ENCODE data around the gene STIP1. TPM values are rescaled to one million over a fixed set of nuclear protein-coding genes. Genes with fewer than 3 reads are reported as not detected.

The STIP1 gene
- total and polyA plus RNA-seq, 9 of the 15 experiments (the other 6 are each of a cell fraction or from before 2014, with no cell fraction given) = 58.1 to 465 (median 346) TPM

DNA sequence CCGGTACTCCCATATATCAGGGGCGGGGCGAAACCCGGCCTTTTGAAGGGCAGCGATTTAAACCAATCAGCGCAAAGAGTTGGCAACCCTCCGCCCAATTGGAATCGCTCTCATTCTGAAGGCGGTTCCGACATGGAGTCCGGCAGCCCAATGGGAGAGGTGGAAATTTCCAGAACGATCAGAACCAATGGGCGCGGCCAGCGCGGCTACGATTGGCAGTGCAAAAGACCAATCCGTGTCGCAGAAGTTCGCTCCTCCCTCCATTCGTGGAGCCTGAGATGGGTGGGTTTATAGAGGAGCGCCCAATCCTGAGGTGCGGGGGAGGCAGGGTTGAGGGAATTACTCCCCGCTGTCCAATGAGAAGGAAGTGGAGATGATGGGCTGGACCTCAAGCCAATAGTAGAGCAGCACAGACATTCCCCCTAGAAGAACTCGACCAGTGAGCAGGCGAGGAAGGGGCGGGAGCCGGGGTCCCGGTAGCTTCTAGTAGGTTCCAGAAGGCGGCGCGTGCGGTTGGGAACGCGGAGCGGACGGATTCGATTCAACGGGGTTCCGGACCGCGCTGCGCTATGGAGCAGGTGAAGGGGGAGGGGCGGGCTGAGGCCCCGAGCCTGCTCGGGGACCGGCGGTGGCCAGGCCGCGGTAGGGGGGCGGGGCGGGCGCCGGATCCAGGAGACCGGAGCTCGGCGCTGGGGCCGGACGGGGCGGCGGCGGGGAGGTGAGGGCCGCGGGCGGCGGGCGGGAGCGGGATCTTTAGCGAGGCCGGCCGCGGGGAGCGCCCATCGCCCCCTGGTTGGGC lies at the start of gene STIP1 (continued):
- no peak for TF ChIP-seq ZNF212 (CRISPR knock-in tag; IDR thresholded peaks at IDR 0.05)
- no peak for TF ChIP-seq GTF2F1 (IDR thresholded peaks at IDR 0.05; ENCODE audit: low read depth, low read length)
- TF ChIP-seq, protein P1, sequence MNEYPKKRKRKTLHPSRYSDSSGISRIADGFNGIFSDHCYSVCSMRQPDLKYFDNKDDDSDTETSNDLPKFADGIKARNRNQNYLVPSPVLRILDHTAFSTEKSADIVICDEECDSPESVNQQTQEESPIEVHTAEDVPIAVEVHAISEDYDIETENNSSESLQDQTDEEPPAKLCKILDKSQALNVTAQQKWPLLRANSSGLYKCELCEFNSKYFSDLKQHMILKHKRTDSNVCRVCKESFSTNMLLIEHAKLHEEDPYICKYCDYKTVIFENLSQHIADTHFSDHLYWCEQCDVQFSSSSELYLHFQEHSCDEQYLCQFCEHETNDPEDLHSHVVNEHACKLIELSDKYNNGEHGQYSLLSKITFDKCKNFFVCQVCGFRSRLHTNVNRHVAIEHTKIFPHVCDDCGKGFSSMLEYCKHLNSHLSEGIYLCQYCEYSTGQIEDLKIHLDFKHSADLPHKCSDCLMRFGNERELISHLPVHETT (CRISPR knock-in tag; conservative IDR thresholded peaks at IDR 0.05 in 1 of 2, IDR thresholded peaks at IDR 0.05 in 1 of 2) = peak in 1 of 2 experiments; percentile 91; a peak in 2 of 4 replicates
- no peak for TF ChIP-seq ZNF124 (CRISPR knock-in tag; IDR thresholded peaks at IDR 0.05)
- TF ChIP-seq, protein P2, sequence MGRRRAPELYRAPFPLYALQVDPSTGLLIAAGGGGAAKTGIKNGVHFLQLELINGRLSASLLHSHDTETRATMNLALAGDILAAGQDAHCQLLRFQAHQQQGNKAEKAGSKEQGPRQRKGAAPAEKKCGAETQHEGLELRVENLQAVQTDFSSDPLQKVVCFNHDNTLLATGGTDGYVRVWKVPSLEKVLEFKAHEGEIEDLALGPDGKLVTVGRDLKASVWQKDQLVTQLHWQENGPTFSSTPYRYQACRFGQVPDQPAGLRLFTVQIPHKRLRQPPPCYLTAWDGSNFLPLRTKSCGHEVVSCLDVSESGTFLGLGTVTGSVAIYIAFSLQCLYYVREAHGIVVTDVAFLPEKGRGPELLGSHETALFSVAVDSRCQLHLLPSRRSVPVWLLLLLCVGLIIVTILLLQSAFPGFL (CRISPR knock-in tag; IDR thresholded peaks at IDR 0.05) = no peak
- 0 out of 2 replicates have a peak, but pooled peaks have one; percentile 42 for TF ChIP-seq HCFC1 (IDR thresholded peaks at IDR 0.05; ENCODE audit: low read depth, low read length)
- TF ChIP-seq, protein P3, sequence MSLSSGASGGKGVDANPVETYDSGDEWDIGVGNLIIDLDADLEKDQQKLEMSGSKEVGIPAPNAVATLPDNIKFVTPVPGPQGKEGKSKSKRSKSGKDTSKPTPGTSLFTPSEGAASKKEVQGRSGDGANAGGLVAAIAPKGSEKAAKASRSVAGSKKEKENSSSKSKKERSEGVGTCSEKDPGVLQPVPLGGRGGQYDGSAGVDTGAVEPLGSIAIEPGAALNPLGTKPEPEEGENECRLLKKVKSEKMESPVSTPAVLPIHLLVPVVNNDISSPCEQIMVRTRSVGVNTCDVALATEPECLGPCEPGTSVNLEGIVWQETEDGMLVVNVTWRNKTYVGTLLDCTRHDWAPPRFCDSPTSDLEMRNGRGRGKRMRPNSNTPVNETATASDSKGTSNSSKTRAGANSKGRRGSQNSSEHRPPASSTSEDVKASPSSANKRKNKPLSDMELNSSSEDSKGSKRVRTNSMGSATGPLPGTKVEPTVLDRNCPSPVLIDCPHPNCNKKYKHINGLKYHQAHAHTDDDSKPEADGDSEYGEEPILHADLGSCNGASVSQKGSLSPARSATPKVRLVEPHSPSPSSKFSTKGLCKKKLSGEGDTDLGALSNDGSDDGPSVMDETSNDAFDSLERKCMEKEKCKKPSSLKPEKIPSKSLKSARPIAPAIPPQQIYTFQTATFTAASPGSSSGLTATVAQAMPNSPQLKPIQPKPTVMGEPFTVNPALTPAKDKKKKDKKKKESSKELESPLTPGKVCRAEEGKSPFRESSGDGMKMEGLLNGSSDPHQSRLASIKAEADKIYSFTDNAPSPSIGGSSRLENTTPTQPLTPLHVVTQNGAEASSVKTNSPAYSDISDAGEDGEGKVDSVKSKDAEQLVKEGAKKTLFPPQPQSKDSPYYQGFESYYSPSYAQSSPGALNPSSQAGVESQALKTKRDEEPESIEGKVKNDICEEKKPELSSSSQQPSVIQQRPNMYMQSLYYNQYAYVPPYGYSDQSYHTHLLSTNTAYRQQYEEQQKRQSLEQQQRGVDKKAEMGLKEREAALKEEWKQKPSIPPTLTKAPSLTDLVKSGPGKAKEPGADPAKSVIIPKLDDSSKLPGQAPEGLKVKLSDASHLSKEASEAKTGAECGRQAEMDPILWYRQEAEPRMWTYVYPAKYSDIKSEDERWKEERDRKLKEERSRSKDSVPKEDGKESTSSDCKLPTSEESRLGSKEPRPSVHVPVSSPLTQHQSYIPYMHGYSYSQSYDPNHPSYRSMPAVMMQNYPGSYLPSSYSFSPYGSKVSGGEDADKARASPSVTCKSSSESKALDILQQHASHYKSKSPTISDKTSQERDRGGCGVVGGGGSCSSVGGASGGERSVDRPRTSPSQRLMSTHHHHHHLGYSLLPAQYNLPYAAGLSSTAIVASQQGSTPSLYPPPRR (CRISPR knock-in tag; IDR thresholded peaks at IDR 0.05; ENCODE audit: borderline replicate concordance) = no peak
- TF ChIP-seq MEF2D (tag; conservative IDR thresholded peaks at IDR 0.05; ENCODE audit: low read depth) = no peak
- no peak for TF ChIP-seq MCM5 (IDR thresholded peaks at IDR 0.05; ENCODE audit: low read depth)
- no peak for TF ChIP-seq COPS2 (conservative IDR thresholded peaks at IDR 0.05)
- peak; percentile 89 for TF ChIP-seq ATF7 (IDR thresholded peaks at IDR 0.05)
- TF ChIP-seq, protein P4, sequence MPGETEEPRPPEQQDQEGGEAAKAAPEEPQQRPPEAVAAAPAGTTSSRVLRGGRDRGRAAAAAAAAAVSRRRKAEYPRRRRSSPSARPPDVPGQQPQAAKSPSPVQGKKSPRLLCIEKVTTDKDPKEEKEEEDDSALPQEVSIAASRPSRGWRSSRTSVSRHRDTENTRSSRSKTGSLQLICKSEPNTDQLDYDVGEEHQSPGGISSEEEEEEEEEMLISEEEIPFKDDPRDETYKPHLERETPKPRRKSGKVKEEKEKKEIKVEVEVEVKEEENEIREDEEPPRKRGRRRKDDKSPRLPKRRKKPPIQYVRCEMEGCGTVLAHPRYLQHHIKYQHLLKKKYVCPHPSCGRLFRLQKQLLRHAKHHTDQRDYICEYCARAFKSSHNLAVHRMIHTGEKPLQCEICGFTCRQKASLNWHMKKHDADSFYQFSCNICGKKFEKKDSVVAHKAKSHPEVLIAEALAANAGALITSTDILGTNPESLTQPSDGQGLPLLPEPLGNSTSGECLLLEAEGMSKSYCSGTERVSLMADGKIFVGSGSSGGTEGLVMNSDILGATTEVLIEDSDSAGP (CRISPR knock-in tag; IDR thresholded peaks at IDR 0.05) = no peak
- TF ChIP-seq ELF4 (CRISPR knock-in tag; IDR thresholded peaks at IDR 0.05) = 0 out of 2 replicates have a peak, but pooled peaks have one; percentile 12
- no peak; a peak in 2 of 4 replicates for TF ChIP-seq FOXK2 (conservative IDR thresholded peaks at IDR 0.05 in 1 of 2, IDR thresholded peaks at IDR 0.05 in 1 of 2; ENCODE audit: low read depth in 2 of 2)
- TF ChIP-seq, protein P5, sequence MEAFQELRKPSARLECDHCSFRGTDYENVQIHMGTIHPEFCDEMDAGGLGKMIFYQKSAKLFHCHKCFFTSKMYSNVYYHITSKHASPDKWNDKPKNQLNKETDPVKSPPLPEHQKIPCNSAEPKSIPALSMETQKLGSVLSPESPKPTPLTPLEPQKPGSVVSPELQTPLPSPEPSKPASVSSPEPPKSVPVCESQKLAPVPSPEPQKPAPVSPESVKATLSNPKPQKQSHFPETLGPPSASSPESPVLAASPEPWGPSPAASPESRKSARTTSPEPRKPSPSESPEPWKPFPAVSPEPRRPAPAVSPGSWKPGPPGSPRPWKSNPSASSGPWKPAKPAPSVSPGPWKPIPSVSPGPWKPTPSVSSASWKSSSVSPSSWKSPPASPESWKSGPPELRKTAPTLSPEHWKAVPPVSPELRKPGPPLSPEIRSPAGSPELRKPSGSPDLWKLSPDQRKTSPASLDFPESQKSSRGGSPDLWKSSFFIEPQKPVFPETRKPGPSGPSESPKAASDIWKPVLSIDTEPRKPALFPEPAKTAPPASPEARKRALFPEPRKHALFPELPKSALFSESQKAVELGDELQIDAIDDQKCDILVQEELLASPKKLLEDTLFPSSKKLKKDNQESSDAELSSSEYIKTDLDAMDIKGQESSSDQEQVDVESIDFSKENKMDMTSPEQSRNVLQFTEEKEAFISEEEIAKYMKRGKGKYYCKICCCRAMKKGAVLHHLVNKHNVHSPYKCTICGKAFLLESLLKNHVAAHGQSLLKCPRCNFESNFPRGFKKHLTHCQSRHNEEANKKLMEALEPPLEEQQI (IDR thresholded peaks at IDR 0.05) = no peak
